Keratinocyte (primary cell): ENCODE measurements around the gene MGMT. TPM values are rescaled to one million over a fixed set of nuclear protein-coding genes. Genes with fewer than 3 reads are reported as not detected.

ENCODE experiments used
- DNase-seq: peaks from one replicate; pipeline ENCODE4 v3.0.0-alpha.2; 2011; ENCODE audit warnings: low read depth, missing footprints, low spot score
- FAIRE-seq: peaks from 2 replicates; lab custom pipeline; 2011; peaks lifted over from hg19 to GRCh38; lab: Jason Lieb, UNC
- H2AFZ ChIP-seq: 2 replicates; pipeline ENCODE4 v1.6.0; 2012; ENCODE audit warnings: low read length, control low read depth, inconsistent platforms; ENCODE audit not compliant: control insufficient read depth
- H3K27ac ChIP-seq: 2 replicates; pipeline ENCODE4 v1.5.1; 2011; ENCODE audit warnings: low read length; ENCODE audit not compliant: control insufficient read depth, insufficient read depth
- H3K27me3 ChIP-seq: 3 replicates; pipeline ENCODE4 v1.6.0; 2011; ENCODE audit warnings: low read length; ENCODE audit not compliant: control insufficient read depth, insufficient read depth; ENCODE audit errors: extremely low read depth
- H3K36me3 ChIP-seq, 2 experiments: 2 replicates in 1 of 2; 3 replicates in 1 of 2; pipeline ENCODE4 v1.5.1; 2011; ENCODE audit warnings: low read length in 2 of 2, mild to moderate bottlenecking in 1 of 2; ENCODE audit not compliant: control insufficient read depth in 2 of 2, insufficient read depth in 2 of 2; ENCODE audit errors: extremely low read depth in 1 of 2
- H3K4me1 ChIP-seq: 3 replicates; pipeline ENCODE4 v1.5.1; 2011; ENCODE audit warnings: low read length; ENCODE audit not compliant: control insufficient read depth, insufficient read depth; ENCODE audit errors: extremely low read depth
- H3K4me2 ChIP-seq: 3 replicates; pipeline ENCODE4 v1.6.0; 2011; ENCODE audit warnings: low read depth, low read length; ENCODE audit not compliant: control insufficient read depth, insufficient read depth; ENCODE audit errors: extremely low read depth
- H3K4me3 ChIP-seq, 3 experiments: fragments of 200-600 bp in 1 of 3; sonication (generic) in 1 of 3; 2 replicates in 2 of 3; 3 replicates in 1 of 3; pipeline ENCODE4 v1.5.1; 2011 to 2016; ENCODE audit warnings: low read length in 3 of 3, mild to moderate bottlenecking in 3 of 3, control low read depth in 2 of 3, inconsistent platforms in 1 of 3, low read depth in 1 of 3, mixed read lengths in 1 of 3, mixed run types in 1 of 3, moderate library complexity in 1 of 3; ENCODE audit not compliant: control insufficient read depth in 2 of 3, insufficient read depth in 2 of 3; ENCODE audit errors: extremely low read depth in 1 of 3
- H3K79me2 ChIP-seq: 2 replicates; pipeline ENCODE4 v1.6.0; 2012; ENCODE audit warnings: low read length; ENCODE audit not compliant: control insufficient read depth, insufficient read depth
- H3K9ac ChIP-seq: 3 replicates; pipeline ENCODE4 v1.6.0; 2011; ENCODE audit warnings: low read length; ENCODE audit not compliant: control insufficient read depth, insufficient read depth; ENCODE audit errors: extremely low read depth
- H3K9me1 ChIP-seq: 3 replicates; pipeline ENCODE4 v1.6.0; 2011; ENCODE audit warnings: low read length; ENCODE audit not compliant: control insufficient read depth, insufficient read depth; ENCODE audit errors: extremely low read depth
- H3K9me3 ChIP-seq: 2 replicates; pipeline ENCODE4 v1.5.1; 2012; ENCODE audit warnings: low read depth, low read length; ENCODE audit not compliant: control insufficient read depth
- H4K20me1 ChIP-seq: 3 replicates; pipeline ENCODE4 v1.6.0; 2011; ENCODE audit warnings: low read length; ENCODE audit not compliant: control insufficient read depth, insufficient read depth; ENCODE audit errors: extremely low read depth
- EZH2 ChIP-seq: IDR thresholded peaks from one replicate; pipeline ENCODE4 v1.6.1; 2012; ENCODE audit warnings: inconsistent platforms, mild to moderate bottlenecking, low read length, moderate library complexity
- dilution Hi-C: fragments of 300-500 bp; cut with MboI; formaldehyde crosslinking; loops from one replicate; pipeline ENCODE4 v1.7.0; 2020; ENCODE audit warnings: low sequenced_read_pairs; ENCODE audit not compliant: extremely low pct_ligation_motif_present
- polyA plus RNA-seq, 5 experiments: library from polyadenylated mRNA; depleted of rRNA in 3 of 5; stranded (reverse) in 3 of 5; stranded (forward) in 1 of 5; unstranded in 1 of 5; fragments of >200 nt; gene quantifications; 1 replicate in 1 of 5; 2 replicates in 3 of 5; 3 replicates in 1 of 5; pipeline versions ENCODE4 v1.2.1 to v1.2.3, GENCODE V29; 2011 to 2012; ENCODE audit warnings: missing spikeins in 2 of 5, low read depth in 1 of 5, low replicate concordance in 1 of 5
- TF ChIP-seq, protein P1 (sequence below), 3 experiments: IDR thresholded peaks in 1 of 3; conservative IDR thresholded peaks in 1 of 3; optimal IDR thresholded peaks in 1 of 3; 2 replicates in 2 of 3; 3 replicates in 1 of 3; pipeline versions ENCODE3 to v1.5.1; 2011; ENCODE audit warnings: low read length in 3 of 3, mild to moderate bottlenecking in 3 of 3, moderate library complexity in 2 of 3, control low read depth in 1 of 3, inconsistent platforms in 1 of 3; ENCODE audit not compliant: insufficient read depth in 2 of 3; ENCODE audit errors: extremely low read depth in 1 of 3

Gene MGMT
- polyA plus RNA-seq, 1 donor (not counting 4 experiments of a cell fraction or from before 2014, with no cell fraction given), result 15.2 TPM

DNA sequence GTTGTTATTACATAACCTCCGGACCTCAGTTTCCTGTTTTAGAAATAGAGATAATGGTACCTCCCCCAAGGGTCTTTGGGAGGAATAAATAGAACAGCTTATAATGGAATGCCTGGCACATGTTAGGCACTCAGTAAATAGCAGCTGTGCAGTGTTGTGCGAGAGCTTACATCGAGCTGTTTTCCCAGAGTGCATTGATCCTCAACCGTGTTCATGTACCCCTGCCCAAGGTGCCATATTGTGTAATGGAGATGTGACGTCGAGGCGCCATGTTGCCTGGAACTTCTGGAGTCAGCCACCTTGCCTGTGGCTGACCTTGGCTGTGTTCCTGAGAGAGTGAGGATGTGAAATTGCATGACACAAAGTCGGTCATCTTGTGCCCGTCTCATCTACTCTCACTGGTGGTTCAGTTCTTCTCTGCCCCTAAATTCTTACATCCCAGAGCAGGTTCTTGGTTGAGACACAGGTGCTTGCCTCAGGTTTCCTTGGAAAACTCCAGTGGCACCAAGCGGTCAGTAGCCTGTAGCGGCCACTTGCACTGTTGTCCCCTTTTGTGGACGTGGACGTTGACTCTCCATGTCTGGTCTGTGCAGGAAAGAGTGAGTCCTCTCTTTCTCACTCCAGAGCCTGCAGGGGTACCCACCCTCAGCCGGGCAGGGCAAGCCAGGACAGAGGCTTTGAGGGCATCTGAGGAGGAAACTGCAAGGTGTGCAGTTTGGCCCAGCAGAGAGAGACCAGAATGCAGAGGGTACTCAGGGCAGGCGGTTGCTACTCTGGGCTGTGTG, 230.6 kb downstream of the MGMT start:
- H3K79me2 ChIP-seq, result no peaks in the 10 kb centered on the region
- H3K4me1 ChIP-seq, result no peaks in the 10 kb centered on the region
- no peak overlapping the region for H3K9ac ChIP-seq
- DNase-seq (no peak), FAIRE-seq (no peak)
- H3K4me2 ChIP-seq, result no peak overlapping the region
- H2AFZ ChIP-seq, result no peak overlapping the region
- peaks cover 0 to 1% of the 10 kb centered on the region in 2 experiments for H3K36me3 ChIP-seq
- H4K20me1 ChIP-seq, result no peaks in the 10 kb centered on the region
- H3K9me3 ChIP-seq, result no peaks in the 10 kb centered on the region
- no peak overlapping the region for H3K27ac ChIP-seq
- TF ChIP-seq, protein P1, sequence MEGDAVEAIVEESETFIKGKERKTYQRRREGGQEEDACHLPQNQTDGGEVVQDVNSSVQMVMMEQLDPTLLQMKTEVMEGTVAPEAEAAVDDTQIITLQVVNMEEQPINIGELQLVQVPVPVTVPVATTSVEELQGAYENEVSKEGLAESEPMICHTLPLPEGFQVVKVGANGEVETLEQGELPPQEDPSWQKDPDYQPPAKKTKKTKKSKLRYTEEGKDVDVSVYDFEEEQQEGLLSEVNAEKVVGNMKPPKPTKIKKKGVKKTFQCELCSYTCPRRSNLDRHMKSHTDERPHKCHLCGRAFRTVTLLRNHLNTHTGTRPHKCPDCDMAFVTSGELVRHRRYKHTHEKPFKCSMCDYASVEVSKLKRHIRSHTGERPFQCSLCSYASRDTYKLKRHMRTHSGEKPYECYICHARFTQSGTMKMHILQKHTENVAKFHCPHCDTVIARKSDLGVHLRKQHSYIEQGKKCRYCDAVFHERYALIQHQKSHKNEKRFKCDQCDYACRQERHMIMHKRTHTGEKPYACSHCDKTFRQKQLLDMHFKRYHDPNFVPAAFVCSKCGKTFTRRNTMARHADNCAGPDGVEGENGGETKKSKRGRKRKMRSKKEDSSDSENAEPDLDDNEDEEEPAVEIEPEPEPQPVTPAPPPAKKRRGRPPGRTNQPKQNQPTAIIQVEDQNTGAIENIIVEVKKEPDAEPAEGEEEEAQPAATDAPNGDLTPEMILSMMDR (optimal IDR thresholded peaks at IDR 0.05 in 1 of 3, IDR thresholded peaks at IDR 0.05 in 1 of 3, conservative IDR thresholded peaks at IDR 0.05 in 1 of 3; ENCODE audit: extremely low read depth in 1 of 3, insufficient read depth in 2 of 3, low read length in 3 of 3), result no peak
- no peak for TF ChIP-seq EZH2
- H3K9me1 ChIP-seq, result no peaks in the 10 kb centered on the region
- dilution Hi-C loops, result no loop called here
- H3K4me3 ChIP-seq, result no peak overlapping the region
- H3K27me3 ChIP-seq, result no peaks in the 10 kb centered on the region

DNA sequence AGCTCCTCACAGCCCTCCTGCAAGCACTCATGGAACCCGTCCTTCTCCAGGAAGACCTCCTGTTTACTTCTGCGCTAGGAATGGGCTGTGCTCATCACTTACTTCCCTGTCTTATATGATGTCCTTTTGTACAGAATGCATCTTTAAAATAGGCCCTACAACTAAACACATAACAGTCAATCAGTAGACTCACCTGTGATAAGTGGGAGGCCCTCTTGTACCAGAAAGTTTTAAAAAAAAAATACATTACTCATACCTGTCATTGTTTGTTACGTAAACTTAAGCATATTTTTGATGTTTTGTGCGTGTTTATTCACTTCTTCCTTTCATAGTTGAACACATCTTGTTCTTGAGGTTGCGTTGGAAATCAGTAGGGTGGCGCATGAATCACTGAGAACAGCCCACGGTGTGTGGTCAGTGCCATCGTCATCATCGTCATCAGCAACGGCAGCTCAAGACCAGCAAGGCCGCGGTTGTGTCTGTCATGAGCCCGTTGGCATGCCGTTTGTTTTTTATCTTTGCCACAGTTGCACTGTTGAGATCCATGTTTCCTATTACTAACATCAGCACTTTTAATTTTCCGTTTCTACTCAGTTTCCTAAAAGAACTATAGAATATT, 232.8 kb downstream of the MGMT start:
- no peaks in the 10 kb centered on the region for H3K27me3 ChIP-seq
- DNase-seq (no peak), FAIRE-seq (no peak)
- dilution Hi-C loops, result no loop called here
- H3K4me2 ChIP-seq, result no peak overlapping the region
- no peaks in the 10 kb centered on the region for H4K20me1 ChIP-seq
- no peaks in the 10 kb centered on the region for H3K9me1 ChIP-seq
- no peak overlapping the region for H3K27ac ChIP-seq
- no peaks in the 10 kb centered on the region for H3K79me2 ChIP-seq
- no peak overlapping the region for H3K4me3 ChIP-seq
- H3K4me1 ChIP-seq, result no peaks in the 10 kb centered on the region
- no peak for TF ChIP-seq EZH2
- TF ChIP-seq, protein P1 (optimal IDR thresholded peaks at IDR 0.05 in 1 of 3, IDR thresholded peaks at IDR 0.05 in 1 of 3, conservative IDR thresholded peaks at IDR 0.05 in 1 of 3; ENCODE audit: extremely low read depth in 1 of 3, insufficient read depth in 2 of 3, low read length in 3 of 3), result no peak
- no peaks in the 10 kb centered on the region for H3K9me3 ChIP-seq
- H3K9ac ChIP-seq, result no peak overlapping the region
- peaks cover 0 to 1% of the 10 kb centered on the region in 2 experiments for H3K36me3 ChIP-seq
- no peak overlapping the region for H2AFZ ChIP-seq
